Measurements from ENCODE around the gene POLD2. TPM values are rescaled to one million over a fixed set of nuclear protein-coding genes. Genes with fewer than 3 reads are reported as not detected.

Gene POLD2
- total and polyA plus RNA-seq, 2 donors (not counting 3 experiments of a cell fraction or from before 2014, with no cell fraction given) = 96.5 to 122 TPM

DNA sequence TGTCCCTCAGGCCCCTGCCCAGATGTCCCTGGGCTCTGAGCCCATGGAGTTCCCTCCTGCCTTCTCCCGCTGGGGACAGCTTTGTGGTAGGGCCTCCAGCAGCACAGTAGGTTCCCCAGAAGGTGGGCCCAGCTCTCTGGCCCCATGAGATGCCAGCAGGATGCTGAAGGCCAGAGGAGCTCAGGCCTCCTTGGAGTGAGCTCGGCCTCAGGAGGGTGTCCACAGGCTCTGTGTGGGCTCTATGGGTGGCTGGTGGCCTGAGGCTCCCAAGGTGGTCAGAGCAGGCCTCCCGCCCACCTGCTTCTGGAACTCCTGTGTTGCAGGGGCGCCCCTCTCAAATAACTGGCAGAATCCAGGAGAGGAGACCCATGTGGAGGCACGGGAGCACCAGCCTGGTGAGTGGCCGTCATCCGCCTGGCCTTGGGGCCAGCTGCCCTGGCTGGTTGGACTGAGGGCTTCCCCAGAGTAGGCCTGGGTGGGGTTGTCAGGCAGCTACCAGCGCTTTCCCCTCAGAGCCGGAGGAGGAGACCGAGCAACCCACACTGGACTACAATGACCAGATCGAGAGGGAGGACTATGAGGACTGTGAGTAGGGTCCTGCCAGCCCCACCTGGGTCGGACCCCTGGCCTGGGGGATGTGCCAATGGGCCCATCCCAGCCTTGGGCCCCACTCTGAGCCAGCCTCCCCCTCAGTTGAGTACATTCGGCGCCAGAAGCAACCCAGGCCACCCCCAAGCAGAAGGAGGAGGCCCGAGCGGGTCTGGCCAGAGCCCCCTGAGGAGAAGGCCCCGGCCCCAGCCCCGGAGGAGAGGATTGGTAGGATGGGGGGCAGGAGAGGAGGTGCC, 16.0 kb downstream of the POLD2 start:
- TF ChIP-seq MYC (IDR thresholded peaks at IDR 0.05; ENCODE audit: low read depth, low read length) (no peak), JUN (IDR thresholded peaks at IDR 0.05; ENCODE audit: borderline replicate concordance, insufficient read depth, insufficient read length, low read depth) (no peak), MAX (IDR thresholded peaks at IDR 0.05; ENCODE audit: insufficient read depth, insufficient read length) (no peak), POLR2A (IDR thresholded peaks at IDR 0.05; ENCODE audit: low read depth, low read length) (no peak), FOS (IDR thresholded peaks at IDR 0.05; ENCODE audit: borderline replicate concordance, insufficient read depth, low read length) (no peak), GATA2 (IDR thresholded peaks at IDR 0.05; ENCODE audit: insufficient read depth, insufficient read length, low read depth, low read length) (no peak), CTCF (IDR thresholded peaks at IDR 0.05; ENCODE audit: extremely low read depth in 1 of 2, insufficient read depth in 1 of 2, low read depth in 1 of 2, low read length in 2 of 2) (no peak), EZH2 (IDR thresholded peaks at IDR 0.05; ENCODE audit: borderline replicate concordance, low read depth, low read length, severe bottlenecking) (no peak), POLR2AphosphoS5 (IDR thresholded peaks at IDR 0.05; ENCODE audit: insufficient read depth, low read depth, low read length) (no peak)
- Histone ChIP-seq H3K27me3 (ENCODE audit: control insufficient read depth in 2 of 2, insufficient read depth in 2 of 2, low read length in 2 of 2) (no peaks in the 10 kb centered on the region), H4K20me1 (replicated peaks; ENCODE audit: control insufficient read depth, extremely low read depth, insufficient read depth, low read length) (no peaks in the 10 kb centered on the region), H3K4me1 (ENCODE audit: control insufficient read depth, extremely low read depth, insufficient read depth, low read length) (peaks cover 3% of the 10 kb centered on the region), H3K79me2 (ENCODE audit: control insufficient read depth, insufficient read depth, low read length) (peaks cover 5% of the 10 kb centered on the region), H2AFZ (ENCODE audit: low read depth, low read length) (no peak overlapping the region), H3K4me2 (ENCODE audit: insufficient read depth, low read length) (no peak overlapping the region), H3K9ac (replicated peaks; ENCODE audit: extremely low read depth, insufficient read depth, low read length) (no peak overlapping the region), H3K36me3 (ENCODE audit: control insufficient read depth in 2 of 2, extremely low read depth in 1 of 2, insufficient read depth in 2 of 2, low read length in 2 of 2) (no peaks in the 10 kb centered on the region), H3K9me3 (replicated peaks; ENCODE audit: control insufficient read depth, insufficient read depth, low read length) (no peaks in the 10 kb centered on the region), H3K9me1 (replicated peaks; ENCODE audit: control insufficient read depth, extremely low read depth, insufficient read depth, low read length) (no peaks in the 10 kb centered on the region), H3K4me3 (replicated peaks in 1 of 3; ENCODE audit: insufficient read depth in 1 of 3, low read depth in 1 of 3, low read length in 3 of 3) (no peak overlapping the region), H3K27ac (ENCODE audit: insufficient read depth, low read depth, low read length) (no peak overlapping the region)
- FAIRE-seq = no peak
- no peak for DNase-seq (ENCODE audit: low read depth, low spot score)
- BruUV-seq (replicated peaks) = no TSS peak
- CTCF ChIA-PET = no interaction called here
- POLR2A ChIA-PET = no interaction called here
- dilution Hi-C loops (cut with MboI; ENCODE audit: extremely low pct_ligation_motif_present, low sequenced_read_pairs) (no loop called here), intact Hi-C loops (cut with micrococcal nuclease) (no loop called here)
